HepG2 (cell line): Measurements from ENCODE around the gene LDLRAD4. TPM values are rescaled to one million over a fixed set of nuclear protein-coding genes. Genes with fewer than 3 reads are reported as not detected.
A peak's percentile ranks its signal among the peaks of the same experiment; 100 is the strongest.

Source experiments
- ATAC-seq: fragments of 200-7000 bp; cut with Tn5 transposase; 3 replicates; pipeline ENCODE4 v1.9.1; 2020; ENCODE audit warnings: mild to moderate bottlenecking, moderate library complexity
- BruUV-seq: library from RNA; stranded (reverse); fragments of 400-500 nt; replicated peaks from 2 replicates; lab custom pipeline; 2021; lab: Mats Ljungman, UMichigan
- CTCF ChIA-PET: fragments of 300-600 bp; formaldehyde crosslinking; extraction: SDS; loops from one replicate; lab custom pipeline; 2021; ENCODE audit warnings: low total read pairs, inconsistent platforms, low intra/inter-chr PET ratio; lab: Yijun Ruan, JAX
- POLR2A ChIA-PET: fragments of 350-600 bp; sonication (Branson Sonifier 250); formaldehyde crosslinking; loops from one replicate; lab custom pipeline; 2020; ENCODE audit warnings: antibody characterized with exemption, inconsistent platforms; lab: Yijun Ruan, JAX
- DNase-seq: peaks from one replicate; pipeline ENCODE4 v3.0.0-alpha.2; 2015; ENCODE audit warnings: low spot score
- FAIRE-seq: peaks from 3 replicates; lab custom pipeline; 2011; peaks lifted over from hg19 to GRCh38; lab: Jason Lieb, UNC
- H2AFZ ChIP-seq: one replicate; pipeline ENCODE4 v1.6.1; 2011; ENCODE audit warnings: low read length, inconsistent platforms
- H3K27ac ChIP-seq: fragments of 300-600 bp; 3 replicates; pipeline ENCODE4 v1.8.0; 2011; ENCODE audit warnings: mixed run types, mild to moderate bottlenecking, mixed read lengths, low read length, inconsistent platforms; ENCODE audit not compliant: insufficient read depth; ENCODE audit errors: extremely low read length
- H3K27me3 ChIP-seq, 2 experiments: fragments of 200-600 bp in 1 of 2; 2 replicates in 1 of 2; 3 replicates in 1 of 2; pipeline versions ENCODE4 v1.6.0 to v1.8.0; 2011; ENCODE audit warnings: low read length in 2 of 2, mild to moderate bottlenecking in 2 of 2, moderate library complexity in 2 of 2, inconsistent platforms in 1 of 2; ENCODE audit not compliant: insufficient read depth in 2 of 2, control insufficient read depth in 1 of 2
- H3K36me3 ChIP-seq, 2 experiments: fragments of 200-600 bp in 1 of 2; replicated peaks in 1 of 2; 2 replicates in 1 of 2; 3 replicates in 1 of 2; pipeline versions ENCODE4 v1.5.1 to v1.8.0; 2011; ENCODE audit warnings: low read length in 2 of 2, inconsistent platforms in 1 of 2; ENCODE audit not compliant: insufficient read depth in 2 of 2, control insufficient read depth in 1 of 2
- H3K4me1 ChIP-seq: 2 replicates; pipeline ENCODE4 v1.5.1; 2012; ENCODE audit warnings: low read length, inconsistent platforms; ENCODE audit not compliant: insufficient read depth
- H3K4me2 ChIP-seq: 2 replicates; pipeline ENCODE4 v1.6.0; 2011; ENCODE audit warnings: low read depth, low read length, inconsistent platforms
- H3K4me3 ChIP-seq, 3 experiments: fragments of 200-600 bp in 1 of 3; sonication (generic), shearing (Covaris generic) in 1 of 3; replicated peaks in 1 of 3; 2 replicates each; pipeline ENCODE4 v1.5.1; 2011 to 2016; ENCODE audit warnings: low read length in 3 of 3, inconsistent platforms in 2 of 3, low read depth in 2 of 3, mild to moderate bottlenecking in 2 of 3, control low read depth in 1 of 3, mixed read lengths in 1 of 3; ENCODE audit not compliant: insufficient read depth in 1 of 3
- H3K79me2 ChIP-seq: one replicate; pipeline ENCODE4 v1.6.1; 2011; ENCODE audit warnings: low read length, inconsistent platforms; ENCODE audit not compliant: insufficient read depth
- H3K9ac ChIP-seq: 2 replicates; pipeline ENCODE4 v1.6.0; 2011; ENCODE audit warnings: mild to moderate bottlenecking, low read depth, low read length, inconsistent platforms; ENCODE audit not compliant: insufficient read depth
- H3K9me3 ChIP-seq: 2 replicates; pipeline ENCODE4 v1.5.1; 2012; ENCODE audit warnings: mild to moderate bottlenecking, low read length
- H4K20me1 ChIP-seq: 2 replicates; pipeline ENCODE4 v1.6.0; 2011; ENCODE audit warnings: inconsistent platforms, mild to moderate bottlenecking, low read length, moderate library complexity; ENCODE audit not compliant: insufficient read depth
- CAMTA2 ChIP-seq: sonication (generic); formaldehyde crosslinking; IDR thresholded peaks from 2 replicates; pipeline ENCODE4 v1.4.0; 2020; ENCODE audit warnings: mild to moderate bottlenecking, missing genetic modification reagents, borderline replicate concordance
- EEA1 ChIP-seq: sonication (generic); formaldehyde crosslinking; IDR thresholded peaks from 2 replicates; pipeline ENCODE4 v1.5.1; 2020; ENCODE audit warnings: mild to moderate bottlenecking, missing genetic modification reagents, borderline replicate concordance
- HMG20A ChIP-seq: IDR thresholded peaks from 2 replicates; pipeline ENCODE4 v1.6.1; 2016; ENCODE audit warnings: borderline replicate concordance
- NFKBIZ ChIP-seq: IDR thresholded peaks from 2 replicates; pipeline ENCODE4 v1.6.1; 2018; ENCODE audit warnings: missing genetic modification reagents, missing compliant biosample characterization
- NONO ChIP-seq, 2 experiments: fragments of 450-650 bp in 1 of 2; sonication (generic) in 1 of 2; formaldehyde crosslinking in 1 of 2; IDR thresholded peaks in 1 of 2; conservative IDR thresholded peaks in 1 of 2; 2 replicates each; pipeline versions ENCODE4 v1.6.1 to v1.8.0; 2017 to 2022; ENCODE audit warnings: mild to moderate bottlenecking in 1 of 2, missing genetic modification reagents in 1 of 2, moderate library complexity in 1 of 2
- ZNF12 ChIP-seq: sonication (generic); formaldehyde crosslinking; IDR thresholded peaks from 2 replicates; pipeline ENCODE4 v1.5.0; 2020; ENCODE audit warnings: missing genetic modification reagents
- ZNF124 ChIP-seq: sonication (generic); formaldehyde crosslinking; IDR thresholded peaks from 2 replicates; pipeline ENCODE4 v1.4.0; 2020; ENCODE audit warnings: missing genetic modification reagents
- ZNF224 ChIP-seq: sonication (generic); formaldehyde crosslinking; IDR thresholded peaks from 2 replicates; pipeline ENCODE4 v1.5.0; 2020; ENCODE audit warnings: mild to moderate bottlenecking, missing genetic modification reagents
- ZNF382 ChIP-seq: sonication (generic); formaldehyde crosslinking; IDR thresholded peaks from 2 replicates; pipeline ENCODE4 v1.5.0; 2020; ENCODE audit warnings: missing genetic modification reagents, mild to moderate bottlenecking, borderline replicate concordance
- ZNF737 ChIP-seq: sonication (generic); formaldehyde crosslinking; IDR thresholded peaks from 2 replicates; pipeline ENCODE4 v1.5.0; 2020; ENCODE audit warnings: missing genetic modification reagents, mild to moderate bottlenecking, borderline replicate concordance
- ZSCAN29 ChIP-seq: sonication (generic); formaldehyde crosslinking; conservative IDR thresholded peaks from 2 replicates; pipeline ENCODE4 v1.4.0; 2020; ENCODE audit warnings: mild to moderate bottlenecking, missing genetic modification reagents
- WGBS: methylation state at CpG from one replicate; pipeline ENCODE4 v1.1.6; 2017; ENCODE audit warnings: low lambda C conversion rate; 5-methylcytosine and 5-hydroxymethylcytosine counted together
- in situ Hi-C: cut with HindIII; loops from 2 replicates; pipeline ENCODE4 v1.10.0; 2017; ENCODE audit warnings: low pct_unique_long_range_greater_than_20kb; ENCODE audit not compliant: extremely low pct_ligation_motif_present
- intact Hi-C: fragments of 100-400 bp; cut with micrococcal nuclease; formaldehyde crosslinking; loops from one replicate; pipeline ENCODE4 v1.10.0; 2022; ENCODE audit not compliant: unreplicated experiment
- polyA plus RNA-seq, 8 experiments: library from polyadenylated mRNA; depleted of rRNA in 3 of 8; stranded (reverse) in 7 of 8; unstranded in 1 of 8; fragments of >200 nt; fragmentation: Illumina TruSeq in 4 of 8; extraction: Trizol in 4 of 8; gene quantifications; 2 replicates each; pipeline versions ENCODE4 v1.2.1 to v1.2.3, GENCODE V29; 2011 to 2016; ENCODE audit warnings: low read depth in 4 of 8, missing spikeins in 1 of 8, mixed read lengths in 1 of 8; ENCODE audit not compliant: insufficient read depth in 1 of 8
- total RNA-seq, 5 experiments: library from RNA; depleted of rRNA; stranded (reverse); fragments of >200 nt; fragmentation: Illumina TruSeq; extraction: Trizol; gene quantifications; 2 replicates each; pipeline ENCODE4 v1.2.3, GENCODE V29; 2016; ENCODE audit warnings: low read depth in 1 of 5

The LDLRAD4 gene
- total and polyA plus RNA-seq, 2 of the 13 experiments (the other 11 are each of a cell fraction or from before 2014, with no cell fraction given) = 13.6 to 20.9 TPM

- Histone ChIP-seq H2AFZ (no peak overlapping the region), H3K4me3 (no peak overlapping the region), H3K27me3 (no peaks in the 10 kb centered on the region), H3K9me3 (no peaks in the 10 kb centered on the region), H4K20me1 (no peaks in the 10 kb centered on the region), H3K4me1 (peaks cover 12% of the 10 kb centered on the region), H3K36me3 (no peaks in the 10 kb centered on the region), H3K9ac (no peak overlapping the region), H3K4me2 (no peak overlapping the region), H3K27ac (no peak overlapping the region), H3K79me2 (no peaks in the 10 kb centered on the region)
- peak; percentile 39 for ATAC-seq
- in situ Hi-C loops = loop anchor here (25.0 kb wide), 1 partner anchor 108 kb away; no protein-coding TSS in a partner anchor
- CTCF ChIA-PET = no interaction called here
- no TSS peak for BruUV-seq
- no peak for DNase-seq
- TF ChIP-seq NONO (IDR thresholded peaks at IDR 0.05) (no peak), NONO (CRISPR knock-in tag; conservative IDR thresholded peaks at IDR 0.05) (no peak), ZNF382 (CRISPR knock-in tag) (no peak), ZNF124 (no peak), NFKBIZ (no peak), HMG20A (CRISPR knock-in tag) (no peak), EEA1 (CRISPR knock-in tag) (no peak), CAMTA2 (CRISPR knock-in tag) (no peak), ZNF737 (CRISPR knock-in tag) (no peak), ZNF224 (no peak), ZNF12 (no peak), ZSCAN29 (CRISPR knock-in tag) (no peak)
- POLR2A ChIA-PET = no interaction called here
- WGBS = 75% methylated on average over 13 of the region's 13 CpGs
- FAIRE-seq = no peak
- intact Hi-C loops = no loop called here
Observed at GRCh38 chr18:13653746-13654433, 435.3 kb downstream of the LDLRAD4 start.
